Neural crest cell (in vitro differentiated cells): ENCODE results near the gene LNP1. TPM values are rescaled to one million over a fixed set of nuclear protein-coding genes. Genes with fewer than 3 reads are reported as not detected.

Source experiments
- DNase-seq: peaks from one replicate; pipeline ENCODE4 v3.0.0; 2021; ENCODE audit warnings: low read depth, mixed read lengths, low spot score
- H3K27ac Mint-ChIP-seq: one replicate; pipeline ENCODE4 v1.8.0; 2021; ENCODE audit warnings: mild to moderate bottlenecking, mixed read lengths; ENCODE audit not compliant: unreplicated experiment
- H3K27me3 Mint-ChIP-seq: 2 replicates; pipeline ENCODE4 v1.8.0; 2021; ENCODE audit warnings: low read depth, mild to moderate bottlenecking, mixed read lengths
- H3K36me3 Mint-ChIP-seq: 2 replicates; pipeline ENCODE4 v1.8.0; 2021; ENCODE audit warnings: low read depth, mild to moderate bottlenecking, mixed read lengths
- H3K4me1 Mint-ChIP-seq: 2 replicates; pipeline ENCODE4 v1.8.0; 2021; ENCODE audit warnings: mixed read lengths
- H3K4me3 Mint-ChIP-seq: one replicate; pipeline ENCODE4 v1.8.0; 2021; ENCODE audit warnings: mild to moderate bottlenecking, mixed read lengths
- H3K9me3 Mint-ChIP-seq: 2 replicates; pipeline ENCODE4 v1.8.0; 2021; ENCODE audit warnings: mixed read lengths
- total RNA-seq: library from RNA; stranded (reverse); gene quantifications from 2 replicates; pipeline ENCODE4 v1.2.1, GENCODE V29; 2021
- TF ChIP-seq, protein P1 (sequence below): fragments of 200-600 bp; sonication (generic); conservative IDR thresholded peaks from 2 replicates; pipeline ENCODE4 v1.5.0; 2021; ENCODE audit warnings: antibody characterized with exemption, mild to moderate bottlenecking

Gene LNP1
- total RNA-seq, 1 donor from 2014 or later, result 6.9 TPM

DNA sequence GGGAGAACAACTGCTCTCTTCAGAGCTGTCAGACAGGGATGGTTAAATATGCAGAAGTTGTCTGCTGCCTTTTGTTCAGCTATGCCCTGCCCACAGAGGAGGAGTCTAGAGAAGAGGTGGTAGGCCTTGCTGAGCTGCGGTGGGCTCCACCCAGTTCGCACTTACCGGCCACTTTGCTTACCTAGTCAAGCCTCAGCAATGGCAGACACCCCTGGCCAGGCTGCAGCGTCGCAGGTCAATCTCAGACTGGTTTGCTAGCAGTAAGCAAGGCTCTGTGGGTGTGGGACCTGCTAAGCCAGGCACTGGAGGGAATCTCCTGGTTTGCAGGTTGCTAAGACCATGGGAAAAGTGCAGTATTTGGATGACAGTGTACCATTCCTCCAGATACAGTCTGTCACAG lies 78.7 kb downstream of the LNP1 start:
- no peak for DNase-seq
- peaks cover 24% of the 10 kb centered on the region for H3K27me3 Mint-ChIP-seq
- TF ChIP-seq, protein P1, sequence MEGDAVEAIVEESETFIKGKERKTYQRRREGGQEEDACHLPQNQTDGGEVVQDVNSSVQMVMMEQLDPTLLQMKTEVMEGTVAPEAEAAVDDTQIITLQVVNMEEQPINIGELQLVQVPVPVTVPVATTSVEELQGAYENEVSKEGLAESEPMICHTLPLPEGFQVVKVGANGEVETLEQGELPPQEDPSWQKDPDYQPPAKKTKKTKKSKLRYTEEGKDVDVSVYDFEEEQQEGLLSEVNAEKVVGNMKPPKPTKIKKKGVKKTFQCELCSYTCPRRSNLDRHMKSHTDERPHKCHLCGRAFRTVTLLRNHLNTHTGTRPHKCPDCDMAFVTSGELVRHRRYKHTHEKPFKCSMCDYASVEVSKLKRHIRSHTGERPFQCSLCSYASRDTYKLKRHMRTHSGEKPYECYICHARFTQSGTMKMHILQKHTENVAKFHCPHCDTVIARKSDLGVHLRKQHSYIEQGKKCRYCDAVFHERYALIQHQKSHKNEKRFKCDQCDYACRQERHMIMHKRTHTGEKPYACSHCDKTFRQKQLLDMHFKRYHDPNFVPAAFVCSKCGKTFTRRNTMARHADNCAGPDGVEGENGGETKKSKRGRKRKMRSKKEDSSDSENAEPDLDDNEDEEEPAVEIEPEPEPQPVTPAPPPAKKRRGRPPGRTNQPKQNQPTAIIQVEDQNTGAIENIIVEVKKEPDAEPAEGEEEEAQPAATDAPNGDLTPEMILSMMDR, result no peak

GRCh38 chr3:100482176-100482575 lies 80.8 kb downstream of the LNP1 start:
- H3K27me3 Mint-ChIP-seq, result peaks cover 21% of the 10 kb centered on the region
- no peaks in the 10 kb centered on the region for H3K9me3 Mint-ChIP-seq
- no peak for DNase-seq
- H3K36me3 Mint-ChIP-seq, result no peaks in the 10 kb centered on the region
- H3K4me1 Mint-ChIP-seq, result no peaks in the 10 kb centered on the region
- H3K4me3 Mint-ChIP-seq, result no peak overlapping the region
- no peak overlapping the region for H3K27ac Mint-ChIP-seq
- TF ChIP-seq, protein P1, result no peak

More for the DNA sequence above, 78.7 kb downstream of the LNP1 start:
- Mint-ChIP-seq H3K36me3 (no peaks in the 10 kb centered on the region), H3K27ac (no peak overlapping the region), H3K9me3 (no peaks in the 10 kb centered on the region), H3K4me1 (no peaks in the 10 kb centered on the region), H3K4me3 (no peak overlapping the region)

GRCh38 chr3:100483529-100483928 lies 82.2 kb downstream of the LNP1 start:
- DNase-seq, result no peak
- no peaks in the 10 kb centered on the region for H3K9me3 Mint-ChIP-seq
- no peaks in the 10 kb centered on the region for H3K36me3 Mint-ChIP-seq
- TF ChIP-seq, protein P1, result no peak
- H3K27ac Mint-ChIP-seq, result no peak overlapping the region
- H3K4me3 Mint-ChIP-seq, result no peak overlapping the region
- no peaks in the 10 kb centered on the region for H3K4me1 Mint-ChIP-seq
- H3K27me3 Mint-ChIP-seq, result peaks cover 21% of the 10 kb centered on the region

DNA sequence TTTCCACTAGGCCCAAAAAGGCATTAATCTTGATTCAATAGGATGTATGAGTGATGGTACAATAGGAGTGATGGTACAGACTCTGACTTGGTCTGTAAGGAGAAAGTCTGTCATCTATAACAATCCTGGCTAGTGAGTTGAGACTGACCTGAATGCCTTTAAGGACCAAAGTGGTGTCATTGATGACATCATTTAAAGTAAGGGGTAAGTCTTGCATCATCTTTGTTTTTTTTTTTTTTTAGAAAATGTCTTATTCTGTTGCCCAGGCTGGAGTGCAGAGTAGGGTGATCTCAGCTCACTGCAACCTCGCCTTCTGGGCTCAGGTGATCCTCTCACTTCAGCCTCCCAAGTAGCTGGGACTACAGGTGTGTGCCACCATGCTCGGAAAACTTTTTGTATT lies 85.5 kb downstream of the LNP1 start:
- DNase-seq, result no peak
- H3K4me1 Mint-ChIP-seq, result peaks cover 4% of the 10 kb centered on the region
- H3K27me3 Mint-ChIP-seq, result peaks cover 20% of the 10 kb centered on the region
- H3K27ac Mint-ChIP-seq, result no peak overlapping the region
- H3K4me3 Mint-ChIP-seq, result no peak overlapping the region
- peaks cover 3% of the 10 kb centered on the region for H3K9me3 Mint-ChIP-seq
- TF ChIP-seq, protein P1, result no peak
- no peaks in the 10 kb centered on the region for H3K36me3 Mint-ChIP-seq

GRCh38 chr3:100489118-100489517 lies 87.8 kb downstream of the LNP1 start:
- Mint-ChIP-seq H3K27me3 (peaks cover 5% of the 10 kb centered on the region), H3K36me3 (no peaks in the 10 kb centered on the region), H3K9me3 (peaks cover 3% of the 10 kb centered on the region), H3K4me3 (no peak overlapping the region), H3K27ac (no peak overlapping the region), H3K4me1 (peaks cover 15% of the 10 kb centered on the region)
- DNase-seq, result no peak
- TF ChIP-seq, protein P1, result no peak
